Measurements from ENCODE around the gene MIF4GD.
"Not testable (repeated sequence)": the region's sequence is repeated elsewhere in the genome, so short reads cannot be mapped to it uniquely, and the experiment has no call there.

Gene MIF4GD

GRCh38 chr17:75289832-75290337 is 18.9 kb upstream of the MIF4GD start:
- in situ Hi-C loops (cut with HindIII; ENCODE audit: low pct_ligation_motif_present, low pct_unique_long_range_greater_than_20kb, low sequenced_read_pairs): no loop called here
- peak; percentile 65 for DNase-seq

GRCh38 chr17:75289115-75289831 is 18.2 kb upstream of the MIF4GD start, which contains the start of gene SLC25A19:
SLC25A19 (minus strand) TSS chr17:75289433; CDS start chr17:75286764, 2,669 bp downstream.
- in situ Hi-C loops (cut with HindIII; ENCODE audit: low pct_ligation_motif_present, low pct_unique_long_range_greater_than_20kb, low sequenced_read_pairs): no loop called here

GRCh38 chr17:75288770-75289114 is 17.7 kb upstream of the MIF4GD start:
- in situ Hi-C loops (cut with HindIII; ENCODE audit: low pct_ligation_motif_present, low pct_unique_long_range_greater_than_20kb, low sequenced_read_pairs): no loop called here

More at GRCh38 chr17:75289115-75289831, 18.2 kb upstream of the MIF4GD start, which contains the start of gene SLC25A19:
- DNase-seq: peak; percentile 99

GRCh38 chr17:75288359-75288758 is 17.3 kb upstream of the MIF4GD start:
- DNase-seq: no peak
- in situ Hi-C loops (cut with HindIII; ENCODE audit: low pct_ligation_motif_present, low pct_unique_long_range_greater_than_20kb, low sequenced_read_pairs): no loop called here

More at GRCh38 chr17:75288770-75289114, 17.7 kb upstream of the MIF4GD start:
- peak; percentile 37 for DNase-seq

DNA sequence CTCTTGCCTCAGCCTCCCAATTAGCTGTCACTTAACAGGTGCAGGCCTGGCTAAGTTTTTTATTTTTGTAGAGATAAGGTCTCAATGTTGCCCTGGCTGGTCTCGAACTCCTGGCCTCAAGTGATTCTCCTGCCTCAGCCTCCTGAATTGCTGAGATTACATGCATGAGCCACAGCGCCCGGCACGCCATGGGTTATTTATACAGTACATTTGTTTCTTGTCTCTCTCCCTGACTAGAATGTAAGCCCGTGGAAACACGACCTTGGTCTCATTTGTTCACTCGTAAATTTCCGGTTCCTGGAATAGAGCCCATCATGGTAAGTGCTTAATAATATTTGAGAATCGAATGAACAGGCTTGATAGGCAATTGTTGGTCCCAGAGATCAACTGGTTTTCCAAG is 16.2 kb upstream of the MIF4GD start:
- no peak for DNase-seq
- in situ Hi-C loops (cut with HindIII; ENCODE audit: low pct_ligation_motif_present, low pct_unique_long_range_greater_than_20kb, low sequenced_read_pairs): no loop called here

GRCh38 chr17:75285123-75285522 is 14.1 kb upstream of the MIF4GD start:
- in situ Hi-C loops (cut with HindIII; ENCODE audit: low pct_ligation_motif_present, low pct_unique_long_range_greater_than_20kb, low sequenced_read_pairs): no loop called here
- no peak for DNase-seq

DNA sequence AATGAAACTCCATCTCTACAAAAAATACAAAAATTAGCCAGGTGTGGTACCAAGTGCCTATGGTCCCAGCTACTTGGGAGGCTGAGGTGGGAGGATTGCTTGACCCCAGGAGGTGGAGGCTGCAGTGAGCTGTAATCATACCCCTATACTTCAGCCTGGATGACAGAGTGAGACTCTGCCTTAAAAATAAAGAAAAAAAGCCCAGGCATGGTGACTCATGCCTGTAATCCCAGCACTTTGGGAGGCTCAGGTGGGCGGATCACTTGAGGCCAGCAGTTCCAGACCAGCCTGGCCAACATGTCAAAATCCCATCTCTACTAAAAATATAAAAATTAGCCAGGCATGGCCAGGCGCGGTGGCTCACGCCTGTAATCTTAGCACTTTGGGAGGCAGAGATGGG is 9.2 kb upstream of the MIF4GD start:
- in situ Hi-C loops (cut with HindIII; ENCODE audit: low pct_ligation_motif_present, low pct_unique_long_range_greater_than_20kb, low sequenced_read_pairs): not testable (repeated sequence)

GRCh38 chr17:75277664-75278071 is 6.6 kb upstream of the MIF4GD start:
- in situ Hi-C loops (cut with HindIII; ENCODE audit: low pct_ligation_motif_present, low pct_unique_long_range_greater_than_20kb, low sequenced_read_pairs): no loop called here
- DNase-seq: no peak

More for the DNA sequence above, 9.2 kb upstream of the MIF4GD start:
- DNase-seq: not testable (repeated sequence)

GRCh38 chr17:75273977-75274708 is 3.1 kb upstream of the MIF4GD start:
- peak; percentile 48 for DNase-seq
- in situ Hi-C loops (cut with HindIII; ENCODE audit: low pct_ligation_motif_present, low pct_unique_long_range_greater_than_20kb, low sequenced_read_pairs): no loop called here

DNA sequence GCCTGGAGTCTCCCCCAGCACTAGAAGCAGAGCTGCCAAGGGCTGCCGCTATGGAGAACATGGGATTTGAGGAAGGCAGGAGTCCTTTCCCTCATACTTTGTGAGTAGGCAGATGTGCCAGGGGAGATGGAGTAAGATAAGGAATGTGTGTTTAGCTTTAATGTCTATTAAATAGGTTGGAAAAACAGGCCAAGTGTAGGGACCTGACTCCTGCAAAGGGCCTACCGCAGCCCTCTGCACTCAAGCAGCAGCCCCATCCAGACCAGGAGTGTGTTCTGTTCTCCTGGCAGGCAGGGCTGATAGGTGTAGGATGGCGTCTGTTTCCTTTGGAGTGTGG is 1.8 kb upstream of the MIF4GD start:
- no peak for DNase-seq
- in situ Hi-C loops (cut with HindIII; ENCODE audit: low pct_ligation_motif_present, low pct_unique_long_range_greater_than_20kb, low sequenced_read_pairs): no loop called here

GRCh38 chr17:75271955-75272847 is 1.2 kb upstream of the MIF4GD start:
- in situ Hi-C loops (cut with HindIII; ENCODE audit: low pct_ligation_motif_present, low pct_unique_long_range_greater_than_20kb, low sequenced_read_pairs): no loop called here
- no peak for DNase-seq

DNA sequence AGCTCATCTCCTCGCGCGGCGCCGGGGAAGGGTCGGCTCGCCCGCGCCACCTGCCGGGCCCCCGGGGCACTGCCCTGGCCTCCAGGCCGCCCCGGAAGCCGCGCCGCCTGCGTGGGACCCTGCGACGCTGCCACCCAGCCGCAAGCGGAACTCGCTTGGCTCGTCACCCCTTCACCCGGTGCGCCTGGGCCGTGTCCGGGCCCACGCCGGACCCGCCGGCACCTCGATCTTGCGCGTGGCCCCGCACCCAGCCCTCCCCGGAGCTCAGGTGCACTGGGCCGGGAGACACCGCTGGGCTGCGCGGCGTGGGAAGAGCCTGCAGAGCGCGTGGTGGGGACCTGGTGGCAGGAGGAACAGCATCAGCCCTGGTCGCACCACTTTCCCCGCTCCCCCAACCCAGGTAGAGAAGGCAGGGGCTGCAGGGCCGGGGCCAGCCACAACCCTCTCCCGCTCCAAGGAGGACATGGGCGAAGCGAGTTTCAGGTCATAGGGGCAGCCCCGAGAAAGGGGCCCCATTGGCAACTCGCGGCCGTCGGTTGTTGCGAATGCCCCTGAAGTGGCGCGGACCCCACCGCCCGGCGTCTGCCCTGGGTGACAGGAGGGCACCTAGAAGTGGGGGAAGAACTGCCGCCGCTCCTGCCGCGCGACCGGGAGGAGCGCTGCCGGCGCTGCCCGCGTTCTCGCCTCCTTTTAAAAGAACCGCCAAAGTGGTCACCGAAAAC is 363 bp upstream of the MIF4GD start:
- in situ Hi-C loops (cut with HindIII; ENCODE audit: low pct_ligation_motif_present, low pct_unique_long_range_greater_than_20kb, low sequenced_read_pairs): no loop called here
- peak; percentile 83 for DNase-seq

- in situ Hi-C loops (cut with HindIII; ENCODE audit: low pct_ligation_motif_present, low pct_unique_long_range_greater_than_20kb, low sequenced_read_pairs): no loop called here
These were observed 639 bp downstream of the MIF4GD start for GRCh38 chr17:75270218-75270965.

GRCh38 chr17:75269844-75270217 is 1.2 kb downstream of the MIF4GD start:
- peak; percentile 24 for DNase-seq
- in situ Hi-C loops (cut with HindIII; ENCODE audit: low pct_ligation_motif_present, low pct_unique_long_range_greater_than_20kb, low sequenced_read_pairs): no loop called here

More at GRCh38 chr17:75270218-75270965, 639 bp downstream of the MIF4GD start:
- peak; percentile 80 for DNase-seq

- in situ Hi-C loops (cut with HindIII; ENCODE audit: low pct_ligation_motif_present, low pct_unique_long_range_greater_than_20kb, low sequenced_read_pairs): no loop called here
- DNase-seq: no peak
These were observed 3.4 kb downstream of the MIF4GD start for GRCh38 chr17:75267411-75268232.

GRCh38 chr17:75267153-75267410 is 3.9 kb downstream of the MIF4GD start:
- in situ Hi-C loops (cut with HindIII; ENCODE audit: low pct_ligation_motif_present, low pct_unique_long_range_greater_than_20kb, low sequenced_read_pairs): no loop called here
- DNase-seq: no peak
